H1 (cell line): Measurements from ENCODE around the gene RNU4-1. TPM values are rescaled to one million over a fixed set of nuclear protein-coding genes. Genes with fewer than 3 reads are reported as not detected.

ENCODE experiments used
- KDM5A ChIP-seq: fragments of 200-600 bp; IDR thresholded peaks from 2 replicates; pipeline ENCODE4 v1.7.1; 2012; ENCODE audit warnings: mild to moderate bottlenecking, low read length, inconsistent platforms, mixed read lengths
- YY1 ChIP-seq: IDR thresholded peaks from 2 replicates; pipeline ENCODE4 v1.6.1; 2011; ENCODE audit warnings: low read depth, mild to moderate bottlenecking, low read length
- polyA plus RNA-seq, 7 experiments: library from polyadenylated mRNA; depleted of rRNA in 3 of 7; stranded (reverse) in 5 of 7; unstranded in 2 of 7; fragments of >200 nt in 5 of 7; fragments of 200-250 nt in 2 of 7; gene quantifications; 1 replicate in 5 of 7; 2 replicates in 1 of 7; 4 replicates in 1 of 7; pipeline versions ENCODE4 v1.2.1 to v1.2.3, GENCODE V29; 2011 to 2013; ENCODE audit warnings: missing spikeins in 2 of 7, mixed read lengths in 2 of 7
- total RNA-seq: library from RNA; stranded (reverse); fragmentation: NEBNext Ultra II Directional; extraction: Animal tissue kit (Norgen Biotek cat#: 25700); gene quantifications from 2 replicates; pipeline ENCODE4 v1.2.1, GENCODE V29; 2021
- TF ChIP-seq, protein P1 (sequence below): IDR thresholded peaks from 2 replicates; pipeline ENCODE4 v1.6.1; 2012; ENCODE audit warnings: low read length, inconsistent platforms

Gene RNU4-1
- total and polyA plus RNA-seq, 2 of the 8 experiments (the other 6 are each of a cell fraction or from before 2014, with no cell fraction given): under 0.01 to 1,424 TPM

- TF ChIP-seq, protein P1, sequence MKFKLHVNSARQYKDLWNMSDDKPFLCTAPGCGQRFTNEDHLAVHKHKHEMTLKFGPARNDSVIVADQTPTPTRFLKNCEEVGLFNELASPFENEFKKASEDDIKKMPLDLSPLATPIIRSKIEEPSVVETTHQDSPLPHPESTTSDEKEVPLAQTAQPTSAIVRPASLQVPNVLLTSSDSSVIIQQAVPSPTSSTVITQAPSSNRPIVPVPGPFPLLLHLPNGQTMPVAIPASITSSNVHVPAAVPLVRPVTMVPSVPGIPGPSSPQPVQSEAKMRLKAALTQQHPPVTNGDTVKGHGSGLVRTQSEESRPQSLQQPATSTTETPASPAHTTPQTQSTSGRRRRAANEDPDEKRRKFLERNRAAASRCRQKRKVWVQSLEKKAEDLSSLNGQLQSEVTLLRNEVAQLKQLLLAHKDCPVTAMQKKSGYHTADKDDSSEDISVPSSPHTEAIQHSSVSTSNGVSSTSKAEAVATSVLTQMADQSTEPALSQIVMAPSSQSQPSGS: no peak
- TF ChIP-seq YY1 (no peak), KDM5A (no peak)
Observed at GRCh38 chr12:120331390-120331789, 38.4 kb upstream of the RNU4-1 start (continued).
